Right lobe of liver (tissue), 4 donors: ENCODE measurements around the gene MSMO1.

Experiments used
- CTCF ChIP-seq, 4 donors: fragments of 200-600 bp in 3 of 4; fragments of 450-650 bp in 1 of 4; IDR thresholded peaks; one replicate each; pipeline versions ENCODE4 v1.5.1 to v1.8.0; 2016 to 2022; ENCODE audit warnings: antibody characterized with exemption in 4 of 4, mild to moderate bottlenecking in 2 of 4
- POLR2A ChIP-seq: fragments of 450-650 bp; IDR thresholded peaks from one replicate; pipeline ENCODE4 v1.6.1; 2017; ENCODE audit warnings: antibody characterized with exemption, mild to moderate bottlenecking
- donor health status: DM: no; HTN: no; CAD: no.
- donor health status: DM: no; HTN: no; CAD: no.
- donor health status: DM: no; HTN: yes; CAD: no.

GRCh38 chr4:165293927-165294649, 33.4 kb upstream of the MSMO1 start:
- TF ChIP-seq POLR2A (no peak), CTCF (IDR thresholded peaks at IDR 0.05) (no peak)
